Measurements from ENCODE around the gene TBC1D7.
A peak's percentile ranks its signal among the peaks of the same experiment; 100 is the strongest.

Gene TBC1D7

GRCh38 chr6:13294499-13295069, 33.8 kb downstream of the TBC1D7 start:
- peak; percentile 24 for DNase-seq (ENCODE audit: low spot score)

GRCh38 chr6:13292774-13293173, 35.6 kb downstream of the TBC1D7 start:
- DNase-seq (ENCODE audit: low spot score), result no peak

GRCh38 chr6:13290335-13290734, 38.0 kb downstream of the TBC1D7 start:
- no peak for DNase-seq (ENCODE audit: low spot score)

DNA sequence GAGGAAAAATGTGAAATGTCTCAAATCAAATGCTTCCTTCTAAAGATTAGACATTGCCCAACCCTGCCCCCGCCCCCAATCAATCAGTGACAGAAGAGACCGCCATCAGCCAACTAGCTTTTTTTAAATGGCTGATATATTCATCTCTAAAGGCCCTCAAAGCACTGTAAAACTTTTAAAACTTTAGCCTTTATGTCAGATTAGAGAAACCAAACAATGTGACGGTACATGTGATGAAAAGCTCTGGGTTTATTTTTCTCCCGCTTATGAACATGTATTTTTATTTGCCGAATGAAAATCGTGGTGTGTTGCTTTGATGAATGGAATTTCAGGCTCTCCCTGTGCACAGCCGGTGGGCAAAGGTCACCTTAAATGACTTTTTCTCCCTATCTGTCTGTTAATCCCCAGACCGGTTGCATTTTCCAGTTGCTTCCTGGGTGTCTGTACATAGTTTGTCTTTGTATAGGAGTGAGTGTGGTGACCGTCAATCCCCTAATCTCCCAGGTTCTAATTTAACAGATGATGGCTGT, 38.5 kb downstream of the TBC1D7 start:
- no peak for DNase-seq (ENCODE audit: low spot score)

- DNase-seq (ENCODE audit: low spot score), result no peak
Measured at GRCh38 chr6:13288969-13289391, 39.4 kb downstream of the TBC1D7 start.

- DNase-seq (ENCODE audit: low spot score), result no peak
Measured at GRCh38 chr6:13288481-13288880, 39.9 kb downstream of the TBC1D7 start.

- DNase-seq (ENCODE audit: low spot score), result no peak
Measured at GRCh38 chr6:13287104-13287503, 41.2 kb downstream of the TBC1D7 start.

- DNase-seq (ENCODE audit: low spot score), result no peak
Measured at GRCh38 chr6:13286181-13286580, 42.2 kb downstream of the TBC1D7 start.

GRCh38 chr6:13285705-13286104, 42.6 kb downstream of the TBC1D7 start:
- DNase-seq (ENCODE audit: low spot score), result no peak

DNA sequence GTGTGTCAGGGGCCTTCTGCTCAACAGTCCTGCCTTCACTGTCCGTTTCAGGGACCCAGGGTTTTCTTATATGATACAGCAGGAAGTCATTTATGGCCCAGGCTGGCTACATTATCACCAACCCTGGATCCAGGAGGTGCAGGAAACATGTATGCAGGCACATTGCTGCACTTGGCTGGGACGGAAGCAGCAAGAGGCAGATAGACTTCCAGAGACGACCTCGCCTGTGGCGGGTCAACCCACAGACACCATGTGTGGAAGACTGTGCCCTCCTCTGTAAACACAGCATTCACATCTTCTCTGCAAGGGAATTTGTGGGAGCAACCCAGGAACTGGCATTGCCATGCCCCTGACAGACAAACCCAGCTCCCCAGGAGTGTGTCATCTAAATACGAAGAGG, 43.7 kb downstream of the TBC1D7 start:
- no peak for DNase-seq (ENCODE audit: low spot score)

DNA sequence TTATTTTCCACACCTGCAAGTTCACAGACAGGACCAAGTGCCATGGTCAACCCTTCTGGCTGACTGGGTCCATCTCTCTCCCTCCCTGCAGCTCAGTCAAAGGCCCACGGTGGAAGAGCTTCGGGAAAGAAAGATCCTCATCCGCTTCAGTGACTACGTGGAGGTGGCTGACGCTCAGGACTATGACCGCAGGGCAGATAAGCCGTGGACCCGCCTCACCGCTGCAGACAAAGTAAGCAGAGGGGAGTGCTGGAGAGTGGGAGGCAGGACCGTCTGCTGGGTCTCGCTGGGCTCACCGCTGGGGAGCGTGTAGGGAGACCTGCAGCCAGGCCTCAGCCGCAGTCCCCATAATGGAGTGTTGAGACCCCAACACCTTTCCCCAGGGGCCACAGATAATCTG, 45.0 kb downstream of the TBC1D7 start:
- no peak for DNase-seq (ENCODE audit: low spot score)

DNA sequence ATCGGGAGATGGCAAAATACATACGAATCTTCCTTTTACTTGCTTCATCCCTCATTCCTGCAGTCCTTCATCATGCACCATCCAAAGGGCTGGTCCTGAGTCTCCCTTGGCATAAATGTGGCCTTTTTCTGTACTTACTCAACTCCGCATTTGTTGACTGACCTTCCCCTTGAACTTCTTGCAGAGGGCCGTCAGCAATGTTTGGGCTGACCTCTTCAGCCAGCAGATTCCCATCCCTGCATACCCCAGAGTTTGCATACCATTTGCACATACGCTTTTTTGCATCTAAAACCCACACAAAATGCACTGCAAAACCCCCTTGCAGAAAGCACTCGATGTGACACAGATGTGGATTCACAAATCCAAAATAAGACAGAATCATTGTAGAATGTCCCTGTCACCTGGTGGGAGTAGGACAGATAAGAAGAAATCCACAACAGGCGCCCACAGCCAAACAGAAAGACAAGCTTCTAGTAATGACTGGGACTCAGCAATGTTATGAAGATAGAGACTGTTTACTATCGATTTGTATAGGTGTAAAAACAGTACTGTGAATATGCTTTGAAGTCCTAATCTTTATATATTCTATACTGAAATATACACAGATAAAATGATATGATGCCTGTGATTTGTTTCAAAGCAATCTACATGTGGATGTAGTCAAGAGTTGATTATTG, 45.8 kb downstream of the TBC1D7 start:
- DNase-seq (ENCODE audit: low spot score), result no peak

- DNase-seq (ENCODE audit: low spot score), result no peak
Measured at GRCh38 chr6:13281686-13282085, 46.7 kb downstream of the TBC1D7 start.

- no peak for DNase-seq (ENCODE audit: low spot score)
Measured at GRCh38 chr6:13280254-13280653, 48.1 kb downstream of the TBC1D7 start.

DNA sequence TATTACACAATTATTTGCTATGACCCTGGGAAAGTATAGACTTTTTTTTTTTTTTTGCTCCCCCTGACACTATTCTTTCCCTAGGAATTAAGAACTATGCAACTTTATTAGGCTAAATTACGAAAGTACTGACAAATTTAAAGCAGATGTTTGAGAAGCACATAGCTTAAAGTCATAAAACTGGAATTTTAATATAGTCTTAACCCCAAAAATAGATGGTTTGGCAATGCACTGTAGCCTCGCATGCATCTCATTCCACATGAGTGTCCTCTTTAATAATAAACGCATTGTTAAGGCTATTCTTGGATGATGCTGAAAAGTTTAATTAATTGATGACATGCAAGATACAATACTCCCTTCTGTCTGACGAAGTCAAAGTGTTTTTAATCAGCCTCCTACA, 49.3 kb downstream of the TBC1D7 start:
- no peak for DNase-seq (ENCODE audit: low spot score)

DNA sequence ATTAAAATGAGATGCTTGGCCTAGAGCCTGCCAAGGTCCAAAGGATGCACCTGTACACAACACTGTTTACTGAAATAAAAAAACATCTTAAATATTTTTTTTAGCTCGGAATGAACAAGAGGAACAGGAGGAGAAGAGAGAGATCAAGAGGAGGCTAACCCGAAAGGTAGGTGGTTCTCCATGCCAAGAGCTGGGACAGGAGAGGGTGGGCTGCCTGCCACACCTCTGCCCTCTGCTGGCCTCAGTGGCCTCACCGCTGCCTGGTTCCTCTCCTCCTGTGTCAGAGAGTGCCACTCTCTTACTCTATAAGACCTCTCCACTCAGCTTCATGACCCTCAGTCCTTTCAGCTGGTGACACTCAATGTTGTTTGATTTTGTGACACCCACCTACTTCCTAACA, 50.2 kb downstream of the TBC1D7 start:
- no peak for DNase-seq (ENCODE audit: low spot score)

DNA sequence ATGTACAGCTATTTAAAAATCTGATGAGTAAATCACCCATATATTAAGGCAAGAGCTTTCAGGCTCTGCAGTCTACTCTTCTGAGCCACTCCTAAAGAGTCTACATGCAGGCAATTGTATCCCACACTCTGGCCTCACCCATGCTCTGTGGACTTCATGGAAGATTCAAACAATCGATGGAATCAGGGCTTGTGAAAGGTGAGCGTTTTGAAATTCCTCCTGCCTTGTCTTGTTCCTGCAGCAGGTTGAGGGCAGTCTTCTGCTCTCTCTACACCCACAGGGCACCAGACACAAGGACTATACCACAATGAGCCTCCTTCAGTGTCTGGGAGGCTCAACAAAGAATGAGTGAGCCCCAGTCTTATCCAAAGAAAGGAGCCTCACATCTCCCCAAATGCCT, 51.1 kb downstream of the TBC1D7 start:
- DNase-seq (ENCODE audit: low spot score), result no peak

- DNase-seq (ENCODE audit: low spot score), result no peak
Measured at GRCh38 chr6:13275435-13275989, 52.8 kb downstream of the TBC1D7 start.

DNA sequence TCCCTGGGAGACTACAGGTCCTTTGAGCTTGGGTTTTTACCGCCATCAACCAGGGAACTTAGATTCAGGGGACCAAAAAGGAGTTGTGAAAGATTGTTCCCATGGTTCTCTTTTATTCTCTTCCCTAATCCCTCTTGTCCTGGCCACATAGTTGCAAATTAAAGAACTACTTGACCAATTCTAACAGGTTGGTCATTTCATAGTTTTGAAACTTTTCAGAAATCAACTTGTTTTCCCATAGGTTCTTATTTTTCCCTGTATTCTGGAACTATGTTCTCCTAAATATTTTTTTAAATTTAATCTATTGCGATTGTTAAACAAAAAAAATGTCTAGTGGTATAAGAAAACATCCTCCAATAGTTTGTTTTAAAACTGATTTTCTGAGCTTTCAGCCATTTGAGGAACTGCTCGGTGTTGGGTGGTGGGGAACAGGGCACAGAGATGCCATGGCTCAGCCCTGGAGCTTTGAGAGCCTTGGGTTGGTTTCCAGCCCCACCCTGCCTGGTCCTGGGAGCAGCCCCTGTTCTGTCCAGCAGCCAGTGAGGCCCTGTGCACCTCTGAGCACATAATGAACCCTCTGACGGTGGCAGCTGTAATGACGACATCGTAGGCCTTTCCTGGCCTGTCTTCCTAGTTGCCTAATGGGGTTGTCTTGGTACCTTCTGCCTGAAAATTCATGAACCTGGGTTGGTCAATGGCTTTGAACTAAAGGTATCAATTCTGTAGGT, 53.5 kb downstream of the TBC1D7 start:
- DNase-seq (ENCODE audit: low spot score), result no peak

GRCh38 chr6:13273931-13274706, 54.2 kb downstream of the TBC1D7 start:
- DNase-seq (ENCODE audit: low spot score), result peak; percentile 59

GRCh38 chr6:13273202-13273930, 55.0 kb downstream of the TBC1D7 start:
- DNase-seq (ENCODE audit: low spot score), result no peak
